Activated naive CD8-positive, alpha-beta T cell (primary cell): ENCODE measurements around the gene LINC01488.

Experiments
- H3K27ac Mint-ChIP-seq: one replicate; pipeline ENCODE4 v1.8.0; 2021; ENCODE audit warnings: mixed read lengths
- H3K27me3 Mint-ChIP-seq: one replicate; pipeline ENCODE4 v1.8.0; 2021; ENCODE audit warnings: mixed read lengths
- H3K36me3 Mint-ChIP-seq: one replicate; pipeline ENCODE4 v1.8.0; 2021; ENCODE audit warnings: mixed read lengths
- H3K4me1 Mint-ChIP-seq: one replicate; pipeline ENCODE4 v1.8.0; 2021; ENCODE audit warnings: low read depth, mixed read lengths
- H3K4me3 Mint-ChIP-seq: one replicate; pipeline ENCODE4 v1.8.0; 2021; ENCODE audit warnings: mild to moderate bottlenecking, mixed read lengths
- H3K9me3 Mint-ChIP-seq: one replicate; pipeline ENCODE4 v1.8.0; 2021; ENCODE audit warnings: low read depth, mixed read lengths

The LINC01488 gene

DNA sequence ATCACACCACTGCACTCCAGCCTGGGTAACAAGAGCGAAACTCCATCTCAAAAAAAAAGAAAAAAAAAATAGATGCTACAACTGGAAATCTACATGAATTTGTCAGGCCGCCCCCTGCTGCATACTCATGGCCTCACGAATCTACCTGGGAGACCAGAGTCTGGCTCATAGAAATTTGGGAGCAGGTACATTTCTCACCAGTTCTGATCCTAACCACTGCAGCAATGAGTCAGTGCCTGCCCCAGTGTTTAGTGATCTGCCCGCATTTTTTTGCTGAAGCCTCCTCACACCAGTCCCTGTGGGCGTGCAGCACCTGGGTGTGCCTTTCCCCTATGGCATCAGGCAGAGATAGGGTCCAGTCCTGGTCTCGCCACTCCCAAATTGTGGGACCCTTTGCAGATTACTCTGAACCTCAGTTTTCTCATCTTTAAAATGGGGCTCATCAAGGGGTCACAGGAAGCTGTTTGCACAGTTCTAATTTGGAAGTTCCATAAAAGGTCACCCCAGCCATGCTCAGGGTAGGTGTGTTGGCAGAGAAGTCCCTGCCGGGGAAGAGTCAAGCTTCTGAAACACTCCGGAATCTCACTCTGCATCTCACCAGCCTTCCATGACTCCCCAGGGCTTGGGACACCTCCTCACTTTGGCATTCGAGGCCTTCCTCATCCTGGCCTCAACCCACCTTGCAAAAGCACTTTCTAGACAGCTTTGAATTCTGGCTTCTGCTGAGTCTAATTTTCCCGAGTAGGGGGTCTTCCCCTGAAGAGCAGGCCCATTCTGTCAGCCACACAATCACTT, 39.3 kb upstream of the LINC01488 start:
- Mint-ChIP-seq H3K9me3 (no peaks in the 10 kb centered on the region), H3K4me1 (peaks cover 10% of the 10 kb centered on the region), H3K4me3 (no peak overlapping the region), H3K27me3 (peaks cover 3% of the 10 kb centered on the region), H3K27ac (no peak overlapping the region), H3K36me3 (no peaks in the 10 kb centered on the region)

GRCh38 chr11:69442807-69443137, 38.7 kb upstream of the LINC01488 start:
- Mint-ChIP-seq H3K9me3 (no peaks in the 10 kb centered on the region), H3K27ac (no peak overlapping the region), H3K4me3 (no peak overlapping the region), H3K4me1 (peaks cover 10% of the 10 kb centered on the region), H3K27me3 (peaks cover 3% of the 10 kb centered on the region), H3K36me3 (no peaks in the 10 kb centered on the region)

DNA sequence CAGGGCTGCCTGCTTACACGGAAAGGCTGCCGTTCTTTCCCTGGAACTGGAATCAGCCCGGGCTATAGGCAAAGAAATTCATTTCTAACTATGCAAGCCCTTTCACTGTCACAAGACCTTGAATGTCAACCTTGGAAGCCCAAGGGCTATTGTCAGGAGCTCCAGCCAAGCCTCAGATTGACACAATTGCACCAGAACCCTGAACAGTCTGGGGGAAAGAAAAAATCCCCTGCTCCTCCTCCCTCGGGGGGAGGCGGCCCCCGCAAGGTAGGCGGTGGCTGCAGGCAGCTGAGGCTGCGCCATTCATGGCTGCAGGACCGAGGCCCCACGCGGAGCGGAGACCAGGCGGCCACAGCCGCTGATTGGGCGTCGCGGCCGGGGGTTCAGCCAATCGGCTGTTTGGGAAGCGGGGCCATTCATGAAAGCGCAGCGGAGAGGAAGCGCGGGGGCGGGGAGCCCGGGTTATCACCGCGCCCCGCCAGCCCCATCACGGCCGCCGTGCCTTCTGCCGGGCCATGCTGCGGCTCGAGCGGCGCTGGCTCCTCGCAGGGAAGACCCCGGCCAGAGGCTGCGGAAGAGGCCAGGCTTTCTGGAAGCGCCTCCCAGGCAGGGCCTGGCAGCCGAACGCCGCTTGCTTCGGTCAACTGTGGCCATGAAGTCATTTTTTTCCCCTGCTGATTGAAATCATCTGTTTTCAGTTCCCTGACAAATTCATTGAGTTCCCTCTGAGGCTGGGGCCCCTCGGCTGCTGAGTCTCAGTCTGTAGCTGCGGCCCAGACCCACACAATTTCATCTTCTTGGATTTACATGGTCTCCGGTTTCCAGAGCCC, 38.1 kb upstream of the LINC01488 start:
- Mint-ChIP-seq H3K9me3 (no peaks in the 10 kb centered on the region), H3K27me3 (peaks cover 4% of the 10 kb centered on the region), H3K4me1 (peaks cover 10% of the 10 kb centered on the region), H3K4me3 (peak overlapping the region; percentile 71), H3K36me3 (no peaks in the 10 kb centered on the region), H3K27ac (no peak overlapping the region)

- H3K36me3 Mint-ChIP-seq = no peaks in the 10 kb centered on the region
- H3K27ac Mint-ChIP-seq = no peak overlapping the region
These were observed 37.5 kb upstream of the LINC01488 start for GRCh38 chr11:69443968-69444364.

DNA sequence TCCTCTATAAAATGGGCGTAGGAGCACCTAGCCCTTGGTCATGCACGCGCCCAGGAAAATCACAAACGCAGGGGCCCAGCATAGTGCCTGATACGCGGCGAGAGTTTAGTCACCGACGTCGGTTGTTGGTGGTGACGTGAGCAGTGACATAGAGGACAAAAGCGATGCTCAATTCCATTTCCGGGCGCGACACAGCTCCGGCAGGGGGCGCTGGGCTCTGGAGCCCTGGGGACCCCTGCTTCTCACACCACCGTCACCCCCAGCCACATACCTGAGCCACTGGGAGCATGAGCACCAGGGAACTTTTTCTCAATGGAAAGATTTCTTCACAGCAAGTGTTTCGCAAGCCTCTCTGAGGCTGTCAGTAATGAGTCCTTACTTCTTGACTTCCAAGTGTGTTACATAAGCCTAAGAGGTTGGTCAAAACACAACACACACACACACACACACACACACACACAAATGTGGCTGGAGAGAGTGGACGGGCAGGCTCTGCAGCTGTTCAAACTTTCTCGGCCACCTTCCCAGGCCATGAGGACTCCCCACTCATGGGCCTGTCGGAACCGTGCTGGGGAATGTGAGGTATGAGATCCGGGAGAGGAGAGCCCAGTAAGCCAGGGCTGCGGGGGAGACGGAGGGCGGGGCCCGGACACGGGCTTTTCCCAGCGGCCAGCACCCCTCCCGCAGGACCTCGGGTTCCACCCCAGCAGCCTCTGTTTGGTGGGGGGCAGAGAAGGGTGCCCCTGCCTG, 36.9 kb upstream of the LINC01488 start:
- Mint-ChIP-seq H3K27me3 (peaks cover 6% of the 10 kb centered on the region), H3K9me3 (no peaks in the 10 kb centered on the region), H3K4me3 (no peak overlapping the region), H3K27ac (no peak overlapping the region), H3K36me3 (no peaks in the 10 kb centered on the region), H3K4me1 (peaks cover 10% of the 10 kb centered on the region)

More at GRCh38 chr11:69443968-69444364, 37.5 kb upstream of the LINC01488 start:
- peak overlapping the region; percentile 71 for H3K4me3 Mint-ChIP-seq
- no peaks in the 10 kb centered on the region for H3K9me3 Mint-ChIP-seq
- H3K4me1 Mint-ChIP-seq = peaks cover 10% of the 10 kb centered on the region
- peaks cover 6% of the 10 kb centered on the region for H3K27me3 Mint-ChIP-seq

GRCh38 chr11:69445131-69445470, 36.4 kb upstream of the LINC01488 start:
- Mint-ChIP-seq H3K36me3 (no peaks in the 10 kb centered on the region), H3K27me3 (peaks cover 10% of the 10 kb centered on the region), H3K27ac (peak overlapping the region; percentile 34), H3K4me1 (peaks cover 10% of the 10 kb centered on the region), H3K4me3 (no peak overlapping the region), H3K9me3 (no peaks in the 10 kb centered on the region)

DNA sequence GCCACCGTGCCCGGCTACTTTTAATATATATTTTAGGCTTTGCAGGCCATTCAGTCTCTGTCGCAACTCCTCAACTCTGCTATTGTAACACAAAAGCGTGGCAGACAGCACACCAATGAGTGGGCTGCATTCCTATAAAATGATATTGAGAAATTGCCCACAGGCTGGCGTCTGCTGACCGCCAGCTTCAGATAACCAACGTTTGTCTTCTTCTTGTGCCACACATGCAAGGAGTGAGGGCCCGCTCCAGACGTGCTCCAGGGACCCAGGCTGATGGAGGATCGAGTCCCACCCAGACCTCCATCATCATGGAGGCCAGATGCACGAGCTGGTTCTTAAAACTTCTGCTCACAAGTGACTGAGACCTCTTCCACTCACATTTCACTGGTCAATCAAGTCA, 35.4 kb upstream of the LINC01488 start:
- Mint-ChIP-seq H3K36me3 (no peaks in the 10 kb centered on the region), H3K4me1 (peaks cover 10% of the 10 kb centered on the region), H3K9me3 (no peaks in the 10 kb centered on the region), H3K27ac (no peak overlapping the region), H3K4me3 (no peak overlapping the region), H3K27me3 (peaks cover 10% of the 10 kb centered on the region)

GRCh38 chr11:69447786-69448185, 33.7 kb upstream of the LINC01488 start:
- H3K4me3 Mint-ChIP-seq = no peak overlapping the region
- H3K27me3 Mint-ChIP-seq = peaks cover 16% of the 10 kb centered on the region
- H3K4me1 Mint-ChIP-seq = peaks cover 10% of the 10 kb centered on the region
- no peaks in the 10 kb centered on the region for H3K36me3 Mint-ChIP-seq
- no peaks in the 10 kb centered on the region for H3K9me3 Mint-ChIP-seq
- H3K27ac Mint-ChIP-seq = no peak overlapping the region

DNA sequence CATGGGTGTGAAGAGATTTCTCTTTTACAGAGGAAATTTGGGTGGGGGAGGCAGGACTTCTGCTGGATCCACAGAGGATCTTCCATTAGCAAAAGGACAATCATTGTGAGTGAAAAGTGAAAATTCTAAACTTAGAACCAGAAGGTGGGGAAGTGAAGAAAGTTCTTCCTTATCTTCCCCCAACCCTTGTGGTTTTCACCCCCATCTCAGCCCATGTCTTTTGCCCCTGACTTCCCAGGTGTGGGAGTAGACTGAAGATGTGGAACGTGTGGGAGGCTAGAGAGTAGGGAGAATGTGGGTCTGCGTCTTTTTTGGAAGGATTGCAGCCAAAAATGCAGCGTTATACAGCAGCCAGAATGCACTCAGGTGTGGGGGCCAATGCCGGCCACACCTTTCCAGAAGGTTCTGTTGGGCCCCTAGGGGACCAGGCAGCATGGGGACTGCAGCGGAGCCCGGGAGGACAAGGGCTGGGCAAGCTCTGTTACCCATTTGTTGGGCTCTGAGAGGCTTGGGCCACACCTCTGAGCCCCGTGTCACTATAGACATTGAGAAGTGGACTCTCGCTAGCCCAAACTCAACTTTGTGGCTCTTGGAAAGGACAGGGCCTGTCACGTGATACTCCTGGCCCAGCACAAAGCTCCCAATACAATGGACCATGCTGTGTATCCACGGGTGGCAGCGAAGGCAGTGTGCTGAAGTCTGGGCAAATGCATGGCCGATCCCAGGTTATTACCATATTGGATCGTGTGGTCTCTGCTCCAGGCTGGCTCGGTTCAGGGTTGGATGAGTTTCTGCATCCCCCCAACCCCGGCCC, 32.8 kb upstream of the LINC01488 start:
- peaks cover 16% of the 10 kb centered on the region for H3K27me3 Mint-ChIP-seq
- H3K27ac Mint-ChIP-seq = no peak overlapping the region
- H3K4me3 Mint-ChIP-seq = no peak overlapping the region
- H3K4me1 Mint-ChIP-seq = peaks cover 6% of the 10 kb centered on the region
- H3K36me3 Mint-ChIP-seq = no peaks in the 10 kb centered on the region
- H3K9me3 Mint-ChIP-seq = no peaks in the 10 kb centered on the region

DNA sequence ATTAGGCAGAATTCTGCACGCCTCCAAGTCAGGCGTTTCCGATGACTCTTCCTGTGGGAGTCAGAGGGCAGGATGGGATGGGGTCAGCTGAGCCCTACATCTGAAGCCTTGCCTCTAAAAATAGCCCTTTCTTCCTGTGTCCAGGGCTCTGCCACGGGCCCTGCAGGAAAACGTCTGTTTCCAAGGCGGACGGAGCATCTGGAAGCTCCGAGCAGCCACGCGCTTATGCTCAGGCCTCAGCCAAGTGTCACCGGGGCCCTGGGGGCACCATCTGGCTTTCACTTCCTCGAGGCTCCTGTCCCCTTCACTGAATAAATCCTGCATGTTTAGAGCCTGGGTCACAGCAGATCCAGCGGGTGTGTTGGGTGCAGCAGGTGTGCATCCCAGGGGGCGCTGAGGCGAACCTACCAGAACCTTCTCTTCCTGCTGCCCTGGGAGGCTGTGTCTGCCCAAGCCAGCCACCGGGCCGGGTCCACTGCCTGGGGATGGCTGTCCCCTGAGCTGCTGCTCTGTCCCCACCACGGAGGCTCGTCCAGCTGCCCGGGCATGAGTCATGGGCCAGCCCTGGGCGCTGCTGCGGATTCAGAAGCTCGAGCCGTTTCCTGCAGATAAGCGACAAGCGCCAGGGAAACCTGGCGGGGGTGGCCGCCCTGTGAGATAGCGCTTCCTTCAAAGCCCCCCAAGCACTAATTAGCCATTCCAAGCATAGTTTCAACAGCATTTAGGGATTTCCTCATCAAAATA, 32.0 kb upstream of the LINC01488 start:
- Mint-ChIP-seq H3K27ac (no peak overlapping the region), H3K9me3 (no peaks in the 10 kb centered on the region), H3K4me3 (no peak overlapping the region), H3K27me3 (peaks cover 16% of the 10 kb centered on the region), H3K36me3 (no peaks in the 10 kb centered on the region), H3K4me1 (no peaks in the 10 kb centered on the region)

DNA sequence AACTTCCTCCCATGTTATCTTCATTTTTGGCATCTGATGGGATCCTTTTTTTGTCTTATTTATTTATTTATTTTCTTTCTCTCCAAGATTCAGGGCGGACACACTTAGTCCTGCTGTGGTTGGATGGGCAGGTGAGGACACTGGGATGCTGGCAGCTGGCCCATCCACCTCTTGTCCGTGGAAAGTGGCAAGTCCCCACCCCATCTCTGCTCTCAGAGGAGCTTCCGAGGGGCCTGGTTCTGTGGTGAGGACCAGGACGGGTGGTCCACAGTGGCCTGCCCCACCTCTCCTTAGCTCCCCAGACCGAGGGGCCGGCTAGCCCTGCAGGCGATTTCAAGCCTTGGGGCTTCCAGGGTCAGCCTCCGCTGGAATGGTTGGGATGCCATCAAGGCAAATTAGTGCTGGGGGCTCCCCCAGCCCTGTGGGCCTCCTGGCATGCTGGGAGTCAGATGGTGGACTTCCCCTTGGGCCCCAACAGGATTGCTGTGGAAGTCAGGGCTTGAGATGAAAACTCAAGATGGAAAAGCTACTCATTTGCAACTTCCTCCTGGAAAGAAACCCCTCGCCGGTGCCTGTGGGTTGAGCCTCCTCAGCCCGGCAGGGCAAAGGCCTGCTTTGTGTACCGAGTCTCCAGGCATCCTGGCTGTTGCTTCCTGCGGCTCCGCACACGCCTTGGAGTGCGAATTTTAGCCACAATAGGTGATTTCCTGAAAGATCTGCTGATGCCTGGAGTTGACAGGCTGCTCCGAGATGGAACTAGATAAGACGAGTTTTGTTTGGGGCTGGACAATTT, 31.2 kb upstream of the LINC01488 start:
- Mint-ChIP-seq H3K4me3 (no peak overlapping the region), H3K9me3 (no peaks in the 10 kb centered on the region), H3K27ac (no peak overlapping the region), H3K27me3 (peaks cover 16% of the 10 kb centered on the region), H3K4me1 (no peaks in the 10 kb centered on the region), H3K36me3 (no peaks in the 10 kb centered on the region)

DNA sequence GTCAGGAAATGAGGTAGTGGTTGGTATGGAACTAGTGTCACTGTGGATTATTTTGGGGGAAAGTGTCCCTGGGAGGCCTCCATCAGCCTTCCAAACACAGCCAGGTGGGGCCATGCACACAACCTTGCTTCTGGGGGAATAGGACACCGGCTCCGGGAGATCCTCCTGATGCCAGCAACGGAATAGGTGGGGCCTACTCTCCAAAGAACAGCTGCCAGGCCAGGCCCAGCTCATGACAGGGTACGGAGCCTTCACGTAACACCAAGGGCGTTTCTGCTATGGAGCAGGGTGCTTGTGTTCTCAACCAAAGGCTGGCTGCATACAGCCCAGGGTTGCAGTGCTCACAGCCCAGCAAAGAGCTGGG, 30.6 kb upstream of the LINC01488 start:
- Mint-ChIP-seq H3K27ac (no peak overlapping the region), H3K4me3 (no peak overlapping the region), H3K27me3 (peaks cover 13% of the 10 kb centered on the region), H3K36me3 (no peaks in the 10 kb centered on the region), H3K4me1 (no peaks in the 10 kb centered on the region), H3K9me3 (no peaks in the 10 kb centered on the region)

- no peak overlapping the region for H3K4me3 Mint-ChIP-seq
- peaks cover 13% of the 10 kb centered on the region for H3K27me3 Mint-ChIP-seq
- no peaks in the 10 kb centered on the region for H3K9me3 Mint-ChIP-seq
- H3K36me3 Mint-ChIP-seq = no peaks in the 10 kb centered on the region
- no peak overlapping the region for H3K27ac Mint-ChIP-seq
- no peaks in the 10 kb centered on the region for H3K4me1 Mint-ChIP-seq
These were observed 30.2 kb upstream of the LINC01488 start for GRCh38 chr11:69451289-69451688.
